T-helper 22 cell (primary cell): Measurements from ENCODE around the gene PNO1.

Experiments
- DNase-seq: peaks from one replicate; pipeline ENCODE4 v3.0.0-alpha.2; 2020; ENCODE audit warnings: low read depth

The PNO1 gene

GRCh38 chr2:68195096-68195495 lies 37.4 kb downstream of the PNO1 start:
- DNase-seq: no peak

DNA sequence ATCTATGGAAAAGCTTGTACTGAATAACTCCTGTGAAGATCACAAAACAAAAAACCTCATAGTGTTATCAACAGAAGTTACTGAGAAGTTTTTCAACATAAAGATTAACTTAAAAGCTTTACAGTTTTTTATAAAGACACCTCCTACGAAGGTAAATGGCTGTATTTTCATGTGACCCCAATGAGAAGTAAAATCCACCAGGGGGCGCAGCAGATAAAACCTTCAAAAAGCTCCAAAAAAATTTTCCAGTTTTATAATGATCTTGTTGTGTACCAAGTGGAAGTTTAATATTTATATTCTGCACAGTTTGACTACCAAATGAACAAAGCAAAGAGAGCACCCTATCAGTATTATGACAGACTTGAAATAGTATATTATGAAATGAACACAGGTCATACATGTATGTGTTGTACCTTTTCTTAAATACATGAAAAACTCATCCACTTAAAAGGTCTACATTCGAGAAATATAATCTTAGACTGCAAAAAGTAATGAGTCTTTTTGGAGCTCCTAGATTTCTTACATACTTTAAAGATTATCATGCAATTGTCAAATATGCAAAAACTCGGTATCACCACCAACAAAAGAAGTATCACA lies 38.5 kb downstream of the PNO1 start:
- DNase-seq: peak; percentile 22

GRCh38 chr2:68200157-68200787 lies 42.6 kb downstream of the PNO1 start:
- DNase-seq: no peak

GRCh38 chr2:68203587-68203986 lies 45.9 kb downstream of the PNO1 start:
- no peak for DNase-seq

GRCh38 chr2:68206793-68207192 lies 49.1 kb downstream of the PNO1 start:
- DNase-seq: no peak

DNA sequence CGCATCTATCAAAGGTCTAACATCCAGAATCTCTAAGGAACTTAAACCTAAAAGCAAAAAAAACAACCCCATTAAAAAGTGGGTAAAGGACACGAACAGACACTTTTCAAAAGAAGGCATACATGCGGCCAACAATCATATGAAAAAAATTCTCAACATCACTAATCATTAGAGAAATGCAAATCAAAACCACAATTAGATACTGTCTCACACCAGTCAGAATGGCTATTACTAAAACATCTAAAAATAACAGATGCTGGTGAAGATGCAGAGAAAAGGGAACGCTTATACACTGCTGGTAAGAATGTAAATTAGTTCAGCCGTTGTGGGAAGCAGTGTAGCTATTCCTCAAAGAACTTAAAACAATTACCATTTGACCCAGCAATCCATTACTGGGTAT lies 56.7 kb downstream of the PNO1 start:
- no peak for DNase-seq

- DNase-seq: no peak
These were observed 59.0 kb downstream of the PNO1 start for GRCh38 chr2:68216454-68217310.

- no peak for DNase-seq
These were observed 60.0 kb downstream of the PNO1 start for GRCh38 chr2:68217729-68218128.

DNA sequence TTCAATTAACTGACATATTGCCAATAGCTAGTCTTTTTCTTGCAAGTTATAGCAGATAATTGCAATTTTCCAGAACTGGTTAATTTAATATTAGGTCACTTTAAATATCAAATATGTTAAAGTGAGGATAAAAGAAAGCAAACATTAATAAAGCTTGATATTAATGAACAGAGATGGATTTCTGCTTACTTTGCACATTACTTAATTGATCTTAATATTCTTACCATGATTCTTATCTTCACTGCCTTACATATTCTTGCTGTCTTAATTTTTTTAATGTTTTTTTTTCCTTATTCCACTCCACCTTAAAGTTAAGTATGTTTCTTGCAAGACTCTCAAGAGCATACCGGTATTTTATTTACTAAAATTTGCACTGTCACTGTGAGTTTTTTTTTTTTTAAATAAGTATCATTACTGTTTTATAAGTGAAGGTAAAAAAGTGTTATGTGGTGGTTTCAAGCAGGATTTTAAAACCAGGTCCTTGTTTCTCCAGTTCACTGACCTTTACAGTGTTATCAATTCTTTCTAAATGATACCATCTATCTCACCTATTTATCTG lies 60.7 kb downstream of the PNO1 start:
- no peak for DNase-seq

DNA sequence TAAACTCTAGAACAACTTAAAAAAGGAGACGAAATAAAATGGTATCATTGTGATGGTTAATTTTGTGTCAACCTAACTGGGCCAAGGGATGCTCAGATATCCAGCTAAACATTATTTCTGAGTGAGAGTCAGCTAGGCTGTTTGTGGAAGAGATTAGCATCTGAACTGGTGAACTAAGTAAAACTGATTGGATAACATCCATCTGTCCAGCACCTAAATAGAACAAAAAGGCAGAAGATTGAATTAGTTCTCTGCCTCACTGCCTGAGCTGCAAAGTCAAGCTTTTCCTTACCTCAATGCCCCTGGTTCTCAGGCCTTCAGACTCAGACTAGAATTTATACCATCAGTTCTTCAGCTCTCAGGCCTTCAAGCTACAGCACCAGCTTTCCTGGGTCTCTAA lies 64.6 kb downstream of the PNO1 start:
- DNase-seq: no peak

GRCh38 chr2:68223419-68223818 lies 65.7 kb downstream of the PNO1 start:
- DNase-seq: no peak

DNA sequence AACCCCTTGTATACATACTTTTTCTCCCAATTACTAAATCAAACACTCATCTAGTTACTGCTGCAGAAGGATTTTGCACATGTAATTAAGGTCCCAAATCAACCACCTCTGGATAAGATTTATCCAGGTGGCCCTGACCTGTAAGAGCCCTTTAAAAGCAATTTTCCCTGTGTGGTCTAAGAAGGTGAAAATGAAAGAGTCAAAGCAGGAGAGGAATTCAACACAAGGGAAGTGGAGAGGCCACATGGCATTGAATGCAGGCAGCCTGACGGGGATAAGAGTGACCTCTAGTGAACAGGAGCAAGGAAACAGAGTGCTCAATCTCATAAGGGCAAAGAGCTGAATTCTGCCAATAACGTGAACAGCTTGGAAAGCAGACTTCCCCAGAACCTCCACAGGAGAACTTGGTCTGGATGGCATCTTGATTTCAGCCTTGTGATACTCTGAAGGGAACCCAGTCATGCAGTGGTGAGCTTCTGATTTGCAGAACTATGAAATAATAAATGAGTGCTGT lies 67.5 kb downstream of the PNO1 start:
- DNase-seq: no peak
